HG03064 (cell line): ENCODE data around the gene AGPAT3.

Source experiments
- ATAC-seq: cut with Tn5 transposase; IDR thresholded peaks from one replicate; pipeline ENCODE4 v1.9.1; 2021; ENCODE audit warnings: low read depth; ENCODE audit not compliant: unreplicated experiment

AGPAT3 gene

DNA sequence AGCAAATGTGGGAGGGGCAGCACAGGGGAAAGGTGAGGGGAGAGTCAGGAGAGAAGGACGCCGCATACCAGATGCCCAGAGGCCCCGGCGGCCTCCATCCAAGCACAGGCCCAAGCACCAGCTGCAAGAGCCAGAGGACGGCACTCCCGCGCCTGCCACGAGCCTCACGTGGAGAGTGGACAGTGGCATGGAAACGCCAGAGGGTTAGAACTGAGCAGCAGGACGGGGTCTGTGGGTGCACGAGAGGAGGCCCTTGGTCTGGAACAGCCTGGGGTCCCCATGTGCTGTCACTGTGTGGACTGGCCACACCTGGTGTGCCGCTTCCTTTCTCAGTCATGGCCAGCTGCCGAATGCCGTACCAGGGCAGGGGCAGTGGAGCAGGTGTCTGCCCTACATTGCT, 68.7 kb downstream of the AGPAT3 start:
- ATAC-seq, result no peak

DNA sequence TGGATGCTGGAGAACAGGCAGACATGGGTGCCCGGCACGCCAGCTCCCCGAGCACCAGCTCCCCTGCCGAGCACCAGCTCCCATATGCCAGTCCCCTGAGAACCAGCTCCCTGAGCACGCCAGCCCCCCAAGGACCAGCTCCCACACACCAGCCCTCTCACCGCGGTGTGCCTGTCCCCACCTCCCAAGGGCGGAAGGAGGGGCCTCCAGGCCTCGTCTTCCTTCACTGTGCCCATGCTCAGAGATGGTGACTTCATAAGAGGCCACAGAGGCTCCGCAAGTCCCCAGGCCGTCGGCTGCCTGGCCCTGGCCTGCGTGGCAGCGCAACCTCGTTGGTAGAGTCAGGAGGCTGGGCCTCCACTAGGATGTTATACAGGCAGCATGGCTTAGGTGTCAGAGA, 69.1 kb downstream of the AGPAT3 start:
- ATAC-seq, result no peak

DNA sequence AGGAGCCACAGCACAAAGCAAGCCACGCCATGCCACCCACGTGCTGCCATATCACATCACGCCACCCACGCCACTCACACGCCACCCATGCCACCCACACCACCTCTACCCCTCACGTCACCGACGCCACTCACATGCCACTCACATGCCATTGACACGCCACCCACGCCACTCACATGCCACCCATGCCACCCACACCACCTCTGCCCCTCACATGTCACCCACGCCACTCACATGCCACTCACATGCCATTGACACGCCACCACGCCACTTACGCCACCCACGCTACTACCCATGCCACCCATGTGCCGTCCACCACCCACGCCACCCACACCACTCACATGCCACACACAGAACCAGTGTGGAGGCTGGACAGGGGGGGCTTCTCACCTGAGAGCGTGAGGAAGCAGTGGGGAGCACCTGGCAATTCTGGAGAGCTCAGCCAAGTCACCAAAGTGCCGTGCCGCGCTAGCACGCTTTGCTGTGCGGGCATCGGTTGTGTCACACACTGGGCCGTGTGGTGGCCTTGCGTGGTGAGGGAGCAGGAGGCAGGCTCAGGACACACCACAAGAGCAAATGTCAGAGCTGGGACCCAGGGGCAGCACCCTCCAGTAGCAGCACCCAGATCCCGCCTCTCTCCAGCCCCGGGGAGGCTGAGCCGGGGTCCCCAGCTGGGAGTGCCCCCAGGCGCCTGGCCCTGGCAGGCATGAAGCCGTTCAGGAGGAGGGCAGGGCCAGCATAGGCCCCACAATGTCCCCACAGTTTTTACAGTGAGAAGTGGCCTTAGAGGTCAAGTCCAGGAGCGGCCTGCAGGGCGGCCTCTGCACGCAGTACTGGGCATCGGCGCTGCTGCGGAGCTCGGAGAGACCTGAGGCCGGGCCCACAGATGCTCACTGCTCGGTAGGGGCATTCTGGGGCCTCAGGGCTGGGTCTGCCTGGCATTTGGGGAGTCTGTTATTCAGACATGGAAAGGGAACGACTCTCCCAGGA, 70.0 kb downstream of the AGPAT3 start:
- no peak for ATAC-seq

DNA sequence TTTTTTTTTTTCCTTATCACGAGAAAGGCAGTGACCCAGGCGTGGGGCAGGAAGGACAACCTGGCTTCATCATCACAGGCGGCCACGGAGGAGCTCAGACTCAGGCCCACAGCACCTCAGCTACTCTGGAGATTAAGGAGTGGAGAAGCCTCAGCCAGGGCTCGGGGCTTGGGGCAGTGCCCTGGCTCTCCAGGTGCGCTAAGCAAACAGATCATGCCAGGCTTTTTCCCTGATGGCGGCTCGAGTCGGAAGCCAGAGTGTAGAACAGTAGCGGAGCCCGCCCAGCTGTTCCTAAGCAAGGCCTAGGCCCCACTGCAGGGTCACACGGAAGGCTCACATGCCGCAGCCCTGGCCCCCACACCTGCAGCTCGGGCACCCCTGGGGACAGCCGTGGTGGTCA, 70.7 kb downstream of the AGPAT3 start:
- ATAC-seq, result no peak

DNA sequence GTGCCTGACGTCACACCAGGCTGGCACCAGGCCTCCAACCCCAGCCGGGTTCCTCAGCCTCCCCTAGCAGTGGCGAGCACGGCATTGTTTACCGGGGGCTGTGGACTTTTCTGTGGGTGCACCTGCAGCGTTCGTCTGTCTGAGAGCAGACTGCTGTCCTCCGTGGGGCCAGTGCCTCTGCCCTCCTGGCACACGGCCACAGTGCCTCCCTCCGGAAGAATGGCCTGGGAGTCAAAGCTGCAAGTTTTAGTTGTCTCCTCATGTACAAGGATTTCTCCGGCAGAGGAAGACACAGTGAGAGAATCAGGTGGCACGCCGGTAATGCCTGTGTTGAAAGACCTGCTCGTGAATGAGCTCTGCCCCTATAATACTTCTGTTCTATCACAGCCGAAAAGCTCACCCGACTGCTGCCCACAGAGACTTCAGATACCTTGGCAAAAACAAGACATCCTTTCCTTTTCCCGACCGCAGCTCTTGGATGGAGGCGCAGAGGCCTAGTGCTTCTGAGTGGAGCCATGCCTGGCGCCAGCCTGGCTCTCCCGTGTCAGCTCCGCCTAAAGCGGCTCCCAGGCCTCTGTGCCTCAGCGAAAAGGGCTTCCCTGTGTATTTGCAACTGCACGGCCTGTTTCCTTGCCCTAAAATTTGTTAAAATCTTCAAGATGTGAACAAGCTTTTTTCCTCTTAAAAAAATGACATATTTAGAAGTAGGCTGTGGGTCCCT, 71.4 kb downstream of the AGPAT3 start:
- ATAC-seq, result no peak

DNA sequence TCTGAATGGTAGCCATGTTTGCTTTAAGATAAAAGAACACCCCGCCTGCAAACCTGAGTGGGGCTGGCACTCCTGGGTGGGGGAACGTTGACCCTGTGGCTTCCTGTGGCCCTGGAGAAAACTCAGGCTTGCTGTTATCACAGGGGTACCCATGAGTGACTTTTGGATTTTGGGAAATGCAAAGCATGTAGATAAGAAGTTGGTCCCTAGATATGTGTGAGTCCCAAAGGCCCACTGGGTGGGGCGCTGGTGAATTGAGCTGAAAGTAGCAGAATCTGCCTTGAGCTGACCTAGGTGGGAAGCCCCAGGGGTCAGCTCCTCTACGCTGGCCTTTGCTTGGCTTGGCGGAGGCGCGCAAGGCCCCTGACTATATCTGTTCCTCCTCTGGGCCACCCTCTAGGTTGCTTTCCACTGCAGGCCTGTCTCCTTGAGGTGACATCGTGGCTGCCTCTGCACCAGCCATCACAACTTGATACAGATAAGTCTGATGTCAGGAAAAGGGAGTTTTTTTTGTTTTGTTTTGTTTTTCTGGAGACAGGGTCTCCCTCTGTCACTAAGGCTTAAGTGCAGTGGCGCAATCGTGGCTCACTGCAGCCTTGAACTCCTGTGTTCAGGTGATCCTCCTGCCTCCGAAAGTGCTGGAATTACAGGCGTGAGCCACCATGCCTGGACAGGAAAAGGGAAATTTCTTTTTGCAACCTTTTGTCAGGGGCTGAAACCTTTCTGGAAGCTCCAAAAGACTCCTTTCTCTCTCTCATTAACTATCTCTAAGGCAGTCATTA, 72.2 kb downstream of the AGPAT3 start:
- no peak for ATAC-seq

DNA sequence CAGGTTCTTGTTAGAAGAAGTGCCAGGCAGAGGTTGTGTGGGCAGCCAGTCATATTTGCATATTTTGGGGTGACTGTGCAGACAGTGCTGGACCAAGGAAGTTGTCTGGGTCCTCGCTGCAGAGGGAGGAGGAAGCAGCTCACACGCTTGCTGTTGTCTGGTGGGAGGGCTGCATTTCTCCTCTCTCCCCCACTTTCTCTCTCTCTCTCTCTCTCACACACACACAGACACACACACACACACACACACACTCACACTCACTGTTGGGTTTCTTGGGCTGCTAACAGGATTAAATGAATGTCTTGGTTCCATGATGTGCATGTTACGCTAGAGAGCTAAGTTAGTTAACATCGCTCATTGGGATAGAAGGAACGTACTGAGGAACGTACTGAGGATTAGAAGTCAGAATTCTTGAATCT, 72.9 kb downstream of the AGPAT3 start:
- no peak for ATAC-seq

DNA sequence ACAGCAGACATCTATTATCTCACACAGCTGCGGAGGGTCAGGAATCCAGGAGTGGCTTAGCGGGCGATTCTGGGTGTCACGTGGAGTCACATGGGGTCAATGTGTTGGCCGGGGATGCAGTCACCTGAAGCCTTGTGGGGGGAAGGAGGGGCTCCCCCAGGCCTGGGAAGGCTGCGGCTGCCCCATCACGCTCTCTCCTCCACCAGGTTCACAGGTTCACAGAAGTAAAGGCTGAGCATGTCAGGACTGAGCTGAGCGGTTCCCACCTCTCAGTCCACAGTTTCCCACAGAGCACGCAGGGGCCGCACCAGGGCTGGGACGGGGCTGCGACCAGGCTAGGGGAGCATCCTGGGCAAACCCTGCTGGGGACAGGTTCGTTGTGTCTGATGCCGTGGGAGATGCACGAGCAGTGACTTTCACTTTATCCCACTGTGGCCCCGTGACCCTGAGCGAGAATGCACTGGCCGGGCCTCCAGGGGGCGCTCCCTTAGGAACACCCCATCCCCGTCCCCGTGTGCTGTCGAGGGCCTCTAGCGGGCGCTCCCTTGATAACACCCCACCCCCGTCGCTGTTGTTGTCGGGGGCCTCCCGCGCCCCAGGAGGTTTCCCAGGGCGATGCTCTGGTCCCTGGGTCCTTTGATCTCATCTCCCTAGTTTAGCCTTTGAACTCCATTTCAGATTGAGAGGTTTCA, 73.9 kb downstream of the AGPAT3 start:
- peak; percentile 68 for ATAC-seq

DNA sequence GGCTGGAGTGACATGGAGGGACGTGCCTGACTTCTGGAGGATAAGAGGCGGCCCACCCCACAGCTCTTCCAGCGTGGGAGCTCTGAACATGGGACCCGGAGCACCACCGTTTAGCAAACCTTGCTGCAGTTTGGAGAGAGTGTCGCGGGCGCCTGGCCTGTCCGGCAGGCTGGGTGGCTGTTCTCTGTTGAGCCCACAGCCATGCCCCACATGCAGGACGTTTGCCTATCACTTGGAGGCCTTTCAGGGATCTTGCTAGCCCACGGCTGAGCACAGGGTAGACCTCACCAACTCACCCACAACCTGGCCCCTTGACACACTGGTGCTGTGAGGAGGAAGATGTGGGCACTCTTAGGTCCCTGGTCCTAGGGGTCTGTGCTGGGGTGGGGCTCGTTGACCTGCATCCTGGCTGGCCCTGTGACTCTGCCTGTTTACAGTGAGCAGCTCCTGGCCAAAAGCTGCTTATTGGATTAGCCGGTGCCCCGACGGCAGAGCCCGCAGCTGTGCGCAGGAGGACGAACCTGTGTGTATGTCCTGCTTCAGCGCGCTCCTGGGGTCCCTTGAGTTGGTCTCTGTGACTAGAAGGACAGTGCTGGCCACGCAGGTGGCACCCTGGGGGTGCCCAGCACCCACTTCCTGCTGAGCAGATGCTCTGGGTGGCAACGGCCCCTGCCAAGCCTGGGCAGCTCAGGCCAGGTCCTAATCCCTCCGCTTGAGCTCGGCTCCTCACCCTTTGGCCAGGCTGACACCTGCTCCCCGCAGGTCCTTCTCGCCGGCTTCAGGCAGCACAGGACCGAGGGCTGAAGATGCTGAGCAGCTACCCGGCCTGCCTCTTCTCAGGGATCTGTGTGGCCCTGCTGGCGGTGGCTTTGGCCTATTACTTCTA, 74.7 kb downstream of the AGPAT3 start:
- ATAC-seq, result no peak

DNA sequence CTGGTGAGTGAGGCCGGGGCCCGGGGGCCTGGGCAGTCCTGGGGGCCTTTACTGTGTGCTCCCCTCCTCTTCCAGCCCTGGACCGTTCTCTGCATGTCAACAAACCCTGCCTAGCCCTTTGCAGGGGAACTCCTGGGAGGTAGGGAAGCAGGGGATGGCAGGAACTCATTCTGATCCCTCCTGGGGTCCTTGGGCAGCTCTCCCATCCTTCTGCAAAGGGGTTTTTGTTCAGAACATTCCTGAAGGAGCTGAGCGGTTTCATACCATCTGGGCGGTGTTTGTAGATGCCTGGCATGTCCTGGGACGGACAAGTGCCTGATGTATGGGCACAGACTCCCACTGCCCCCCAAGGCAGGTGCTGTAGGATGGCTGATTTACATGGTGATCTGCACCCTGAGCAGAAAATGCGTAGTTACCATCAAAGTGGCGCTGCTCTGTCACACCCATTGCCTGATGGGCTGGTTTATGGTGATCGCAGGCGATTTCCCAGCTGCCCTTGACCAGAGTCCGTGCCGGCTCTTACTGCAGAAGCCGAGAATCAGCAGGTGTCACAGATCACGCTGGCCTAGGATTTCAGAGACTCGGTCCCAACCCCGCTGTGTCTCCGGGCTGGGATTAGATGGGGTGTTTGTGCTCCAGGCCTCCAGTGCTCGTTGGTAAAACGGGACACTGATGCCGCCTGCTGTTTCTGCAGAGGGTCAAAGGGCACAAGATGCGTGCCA, 75.5 kb downstream of the AGPAT3 start:
- ATAC-seq, result no peak

DNA sequence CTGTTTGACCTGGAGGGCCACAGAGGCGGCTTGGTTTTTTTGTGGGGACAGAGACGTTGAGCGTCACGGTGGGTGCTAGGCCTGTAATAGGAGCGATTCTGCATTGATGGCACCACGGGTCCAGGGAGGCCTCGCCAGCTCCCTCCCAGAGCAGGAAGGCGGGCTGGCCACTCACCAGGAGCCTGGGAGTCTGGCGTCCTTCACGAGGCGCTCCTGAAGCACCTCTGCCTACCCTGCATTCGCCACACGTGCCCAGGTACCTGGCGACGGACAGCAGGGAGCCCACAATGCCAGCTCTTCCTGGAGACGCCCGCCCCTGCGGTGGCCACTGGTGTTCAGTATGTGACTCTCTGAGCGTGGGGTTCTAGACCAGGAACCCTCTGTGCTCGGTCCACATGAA, 77.2 kb downstream of the AGPAT3 start:
- ATAC-seq, result no peak

DNA sequence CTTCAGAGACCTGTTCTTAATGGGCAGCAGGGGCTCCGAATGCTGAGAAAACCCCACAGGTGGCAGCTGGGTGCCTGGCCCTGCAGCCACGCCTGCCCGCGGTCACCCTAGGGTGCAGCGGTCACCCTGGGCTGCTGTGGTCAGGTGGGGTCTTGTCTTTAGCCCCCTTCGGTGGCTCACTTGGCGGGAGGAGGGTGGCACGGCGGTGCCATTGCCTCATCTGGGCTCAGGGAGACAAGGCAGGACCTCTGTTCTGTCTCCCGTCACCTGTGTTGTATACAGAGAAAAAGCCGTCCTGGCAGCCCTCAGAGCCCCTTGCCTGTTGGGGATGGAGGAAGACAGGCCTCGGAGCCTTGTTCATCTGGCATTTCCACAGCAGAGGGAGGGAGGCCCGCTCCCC, 77.6 kb downstream of the AGPAT3 start:
- ATAC-seq, result no peak

DNA sequence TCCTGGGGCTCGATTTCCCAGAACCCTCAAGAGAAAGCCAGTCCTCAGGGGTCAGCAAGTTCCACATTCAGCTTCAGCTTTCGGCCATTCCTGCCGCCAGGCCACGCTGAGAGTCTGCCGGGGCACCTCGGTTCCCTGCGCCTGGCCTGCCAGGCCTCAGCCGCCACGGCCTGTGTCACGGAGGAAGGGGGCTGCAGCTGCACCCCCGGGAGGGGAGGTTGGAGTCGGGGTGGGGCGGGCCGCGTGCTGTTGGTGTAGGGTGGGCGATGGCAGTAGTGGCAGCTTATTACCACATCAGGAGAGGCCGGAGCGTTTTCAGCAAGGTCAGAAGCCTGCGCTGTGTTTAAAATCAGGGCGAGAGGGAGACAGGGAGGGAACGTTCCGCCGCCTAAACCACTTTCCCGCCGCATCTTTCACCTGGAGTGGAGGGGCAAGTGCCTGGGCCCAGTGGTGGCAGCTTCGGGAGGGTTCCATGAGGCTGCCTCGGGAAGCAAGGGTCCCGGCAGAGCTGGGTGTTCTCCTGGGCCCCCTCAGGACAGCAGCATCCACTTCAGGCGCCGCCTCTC, 78.6 kb downstream of the AGPAT3 start:
- ATAC-seq, result no peak

DNA sequence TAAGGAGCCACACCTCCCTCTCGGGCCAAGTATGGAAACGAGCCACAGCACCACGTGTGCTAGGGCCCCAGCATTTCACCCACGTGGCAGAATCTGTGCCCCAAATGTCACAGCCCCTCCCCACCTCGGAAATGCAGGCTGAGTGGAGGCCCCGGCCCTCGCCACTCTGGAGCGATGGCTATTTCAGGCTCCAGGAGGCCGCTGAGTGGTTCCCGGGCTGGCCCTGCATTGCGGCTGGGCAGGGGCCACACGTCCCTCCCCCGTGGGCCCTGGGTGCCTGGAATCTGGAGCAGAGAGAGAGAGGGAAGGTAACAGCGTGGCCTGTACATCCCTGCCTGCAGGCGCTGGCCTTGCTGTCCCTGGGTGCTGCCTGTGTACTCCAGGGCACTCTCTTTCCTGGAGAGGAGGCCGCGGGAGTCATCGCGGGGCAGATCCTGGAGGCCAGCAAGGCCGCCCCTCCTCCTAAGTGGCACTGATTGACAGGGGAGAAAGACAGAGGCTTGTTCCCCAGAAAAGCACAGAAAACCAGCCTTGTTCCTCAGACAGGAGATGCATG, 79.1 kb downstream of the AGPAT3 start:
- no peak for ATAC-seq

DNA sequence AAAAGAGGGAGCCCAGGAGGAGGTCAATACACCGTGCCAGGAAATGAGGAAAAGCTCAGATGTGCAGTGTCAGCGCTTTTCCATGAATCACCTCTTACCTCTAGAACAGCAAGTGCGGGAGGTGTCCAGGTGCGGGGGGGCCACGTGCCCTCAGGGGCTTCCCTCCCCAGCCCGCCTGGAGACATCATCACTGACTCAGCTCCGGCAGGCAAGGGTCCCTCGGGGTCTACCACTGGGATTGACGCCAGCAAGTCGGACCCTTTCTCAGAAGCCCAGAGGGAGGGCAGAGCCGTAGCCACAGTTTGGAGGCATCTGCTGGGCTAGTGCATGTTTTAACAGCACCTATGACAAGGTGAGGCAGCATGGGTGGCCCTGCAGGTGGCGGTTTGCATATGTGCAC, 79.7 kb downstream of the AGPAT3 start:
- ATAC-seq, result no peak

DNA sequence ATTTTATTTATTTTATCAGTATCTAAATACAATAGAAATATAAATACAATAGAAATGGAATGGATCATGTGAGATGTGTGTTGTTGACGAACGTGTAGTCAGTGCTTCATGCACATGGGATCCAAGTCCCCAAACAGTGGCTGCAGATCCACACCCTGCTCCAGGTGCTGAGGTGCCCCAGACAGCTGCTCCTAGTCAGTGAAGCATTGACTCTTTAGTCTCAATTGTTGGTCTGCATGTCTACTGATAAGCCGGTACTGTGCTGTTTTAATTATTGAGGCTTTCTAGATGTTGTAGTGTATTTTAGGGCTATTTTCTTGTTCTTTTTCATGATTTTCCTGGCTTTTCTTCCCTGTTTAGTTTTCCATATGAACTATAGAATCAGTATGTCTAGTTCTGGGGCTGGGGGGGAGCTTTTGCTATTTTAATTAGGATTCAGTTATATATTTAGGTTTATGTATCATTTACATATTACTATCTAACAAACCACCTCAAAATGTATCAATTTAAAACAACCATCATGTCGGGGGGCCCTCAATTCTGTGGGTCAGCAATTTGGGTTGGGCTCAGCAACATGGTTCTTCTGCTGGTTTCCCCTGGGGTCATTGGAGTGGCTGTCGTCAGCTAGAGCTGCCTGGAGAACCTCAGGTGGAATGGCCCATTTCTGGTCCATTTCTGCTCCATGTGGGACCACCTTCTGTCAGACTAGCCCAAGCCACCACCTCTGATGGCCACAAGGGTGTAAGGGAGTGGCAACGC, 83.9 kb downstream of the AGPAT3 start:
- no peak for ATAC-seq

DNA sequence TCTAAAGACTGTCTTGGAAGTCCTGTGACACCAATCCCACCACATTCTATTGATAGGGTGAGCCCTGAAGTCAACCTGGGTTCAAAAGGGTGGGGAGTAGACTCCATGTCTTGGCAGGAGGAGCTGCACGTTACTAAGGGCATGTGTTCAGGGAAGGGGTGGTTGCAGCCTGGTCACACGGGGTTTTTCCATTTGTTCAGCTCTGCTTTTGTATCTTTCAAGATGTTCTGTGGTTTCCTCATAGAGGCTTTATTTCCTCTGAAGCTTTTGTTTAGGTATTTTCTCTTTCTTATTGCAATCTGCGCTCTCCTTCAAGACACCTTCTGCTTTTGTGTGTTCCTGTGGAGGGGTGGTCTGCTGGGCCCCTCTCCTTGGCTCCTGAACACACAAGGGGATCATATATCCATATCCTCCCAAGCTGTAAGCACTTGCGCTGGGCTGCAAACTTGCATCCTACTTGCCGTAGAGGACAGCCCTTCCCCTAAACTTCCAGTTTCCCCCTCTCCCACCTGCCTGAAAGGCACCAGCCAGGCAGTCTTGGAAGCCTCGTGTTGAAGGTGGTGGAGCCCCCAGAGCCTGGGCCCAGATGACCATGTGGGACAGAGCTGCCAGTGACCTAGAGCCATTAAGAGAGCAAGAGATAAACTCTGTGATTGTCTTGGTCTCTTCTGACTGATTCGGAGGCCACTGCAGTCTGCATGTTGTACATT, 84.6 kb downstream of the AGPAT3 start:
- no peak for ATAC-seq
